Erythroblast (primary cell): Measurements from ENCODE around the gene PDCD11.

Source experiments
- GATA1 ChIP-seq: IDR thresholded peaks from 2 replicates; pipeline ENCODE4 v1.6.1; 2011; ENCODE audit warnings: low read depth, mild to moderate bottlenecking, control low read depth, low read length, moderate library complexity
- POLR2A ChIP-seq: IDR thresholded peaks from 2 replicates; pipeline ENCODE4 v1.6.1; 2011; ENCODE audit warnings: mild to moderate bottlenecking, low read length

- TF ChIP-seq POLR2A (no peak), GATA1 (no peak)
Measured at GRCh38 chr10:103440416-103440815, 44.0 kb downstream of the PDCD11 start.
